ENCODE measurements around the gene ELOVL5. TPM values are rescaled to one million over a fixed set of nuclear protein-coding genes. Genes with fewer than 3 reads are reported as not detected.

ELOVL5 gene
- total and polyA plus RNA-seq, 4 donors, result 22.1 to 77.8 (median 57.8) TPM

DNA sequence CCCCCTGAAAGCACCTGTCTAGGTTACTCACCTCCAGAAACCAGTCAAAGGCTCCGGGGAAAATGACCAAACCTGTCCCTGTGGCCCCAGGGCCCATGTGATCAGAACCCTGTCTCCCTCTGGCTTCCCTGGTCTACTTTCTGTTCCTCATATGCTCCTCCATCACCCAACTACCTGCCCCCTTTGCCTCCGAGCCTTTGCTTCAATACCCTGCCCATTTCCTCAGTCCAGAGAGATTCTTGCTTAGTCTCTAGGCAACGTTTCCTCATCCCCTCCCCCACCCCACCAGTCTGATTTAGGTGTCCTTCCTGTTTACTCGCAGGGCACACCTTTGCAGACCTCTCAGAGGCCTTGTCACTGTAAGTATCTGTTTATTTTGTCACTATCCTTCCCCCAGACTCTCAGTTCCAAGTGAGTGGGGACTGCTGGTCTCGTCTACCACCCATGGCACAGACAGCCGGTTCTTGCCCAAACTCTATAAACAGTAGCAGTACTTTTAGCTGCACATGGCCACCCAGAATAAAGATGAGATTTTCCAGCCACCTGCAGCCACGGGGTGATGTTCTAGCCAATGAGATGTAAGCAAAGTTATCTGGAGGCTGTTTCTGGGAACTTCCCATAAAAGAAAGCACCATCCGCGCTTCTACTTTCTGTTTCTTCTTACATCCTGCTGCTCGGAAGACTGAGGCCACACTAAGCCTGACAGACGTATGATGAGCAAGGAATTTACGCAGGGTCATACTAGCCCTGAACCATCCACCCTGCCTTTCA, 13.3 kb downstream of the ELOVL5 start:
- Histone ChIP-seq H3K9me3 (ENCODE audit: control insufficient read depth in 4 of 4, low read length in 3 of 4) (no peaks in the 10 kb centered on the region), H3K27ac (ENCODE audit: low read depth in 1 of 2, low read length in 2 of 2) (peak overlapping the region; percentile 40 to 66), H3K27me3 (ENCODE audit: control insufficient read depth in 4 of 4, insufficient read depth in 4 of 4, low read length in 3 of 4) (no peaks in the 10 kb centered on the region), H3K9ac (ENCODE audit: low read depth in 1 of 2, low read length in 2 of 2) (no peak overlapping the region), H3K4me1 (ENCODE audit: control insufficient read depth in 4 of 4, insufficient read depth in 4 of 4, low read length in 3 of 4) (peaks cover 0 to 38% (median 23%) of the 10 kb centered on the region in 4 donors), H3K36me3 (ENCODE audit: control insufficient read depth in 4 of 4, insufficient read depth in 3 of 4, low read depth in 1 of 4, low read length in 3 of 4) (peaks cover 0 to 2% (median under 1%) of the 10 kb centered on the region in 4 donors), H3K4me3 (ENCODE audit: low read depth in 1 of 3, low read length in 3 of 3) (no peak overlapping the region)
- no peak for DNase-seq (ENCODE audit: low spot score)
- 73% methylated on average over 12 of the region's 12 CpGs for WGBS
- TF ChIP-seq HNF4A (conservative IDR thresholded peaks at IDR 0.05) (no peak), HNF4G (IDR thresholded peaks at IDR 0.05) (no peak), FOXA1 (IDR thresholded peaks at IDR 0.05) (no peak), YY1 (IDR thresholded peaks at IDR 0.05) (no peak), TAF1 (conservative IDR thresholded peaks at IDR 0.05) (no peak), RXRA (IDR thresholded peaks at IDR 0.05) (no peak), ZBTB33 (IDR thresholded peaks at IDR 0.05) (no peak), FOXA2 (IDR thresholded peaks at IDR 0.05) (no peak), CTCF (IDR thresholded peaks at IDR 0.05; ENCODE audit: low read depth, low read length, missing input control) (no peak), MAX (IDR thresholded peaks at IDR 0.05) (no peak), NR2F2 (IDR thresholded peaks at IDR 0.05) (no peak), JUND (IDR thresholded peaks at IDR 0.05) (no peak), REST (IDR thresholded peaks at IDR 0.05) (no peak), SP1 (IDR thresholded peaks at IDR 0.05) (no peak), RAD21 (IDR thresholded peaks at IDR 0.05) (no peak), EGR1 (IDR thresholded peaks at IDR 0.05; ENCODE audit: low read depth in 2 of 2) (no peak), GABPA (IDR thresholded peaks at IDR 0.05 in 1 of 2, conservative IDR thresholded peaks at IDR 0.05 in 1 of 2) (no peak)
- TF ChIP-seq, protein P1, sequence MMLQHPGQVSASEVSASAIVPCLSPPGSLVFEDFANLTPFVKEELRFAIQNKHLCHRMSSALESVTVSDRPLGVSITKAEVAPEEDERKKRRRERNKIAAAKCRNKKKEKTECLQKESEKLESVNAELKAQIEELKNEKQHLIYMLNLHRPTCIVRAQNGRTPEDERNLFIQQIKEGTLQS (IDR thresholded peaks at IDR 0.05), result no peak
